Suppressor macrophage treated with lipopolysaccharide for 4 hours (primary cell): ENCODE results near the gene TMIGD2.
"Not testable (repeated sequence)": the region's sequence is repeated elsewhere in the genome, so short reads cannot be mapped to it uniquely, and the experiment has no call there.

Experiments
- DNase-seq: peaks from one replicate; pipeline ENCODE4 v3.0.0-alpha.2; 2020

The TMIGD2 gene

GRCh38 chr19:4295972-4296771 is 6.0 kb downstream of the TMIGD2 start:
- DNase-seq = no peak

DNA sequence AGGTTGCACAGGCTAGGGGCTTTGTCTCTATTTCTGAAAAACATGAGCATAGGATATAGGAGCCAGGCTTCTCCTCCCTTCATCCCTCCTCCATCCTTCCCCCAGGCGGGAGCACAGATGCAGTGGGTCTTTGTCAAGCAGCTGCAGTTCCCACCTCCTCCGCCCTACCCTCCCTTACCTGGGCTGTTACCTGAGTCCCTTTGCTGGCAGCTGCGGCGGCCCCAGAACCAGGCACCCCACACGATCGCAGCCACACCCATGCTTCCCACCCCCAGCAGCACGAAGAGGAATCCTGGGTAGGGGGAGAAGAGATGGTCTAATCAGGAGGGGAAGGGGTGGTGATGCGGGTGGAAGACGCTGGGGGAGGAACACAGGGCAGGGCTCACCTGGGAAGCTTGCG is 7.8 kb downstream of the TMIGD2 start:
- DNase-seq = no peak

DNA sequence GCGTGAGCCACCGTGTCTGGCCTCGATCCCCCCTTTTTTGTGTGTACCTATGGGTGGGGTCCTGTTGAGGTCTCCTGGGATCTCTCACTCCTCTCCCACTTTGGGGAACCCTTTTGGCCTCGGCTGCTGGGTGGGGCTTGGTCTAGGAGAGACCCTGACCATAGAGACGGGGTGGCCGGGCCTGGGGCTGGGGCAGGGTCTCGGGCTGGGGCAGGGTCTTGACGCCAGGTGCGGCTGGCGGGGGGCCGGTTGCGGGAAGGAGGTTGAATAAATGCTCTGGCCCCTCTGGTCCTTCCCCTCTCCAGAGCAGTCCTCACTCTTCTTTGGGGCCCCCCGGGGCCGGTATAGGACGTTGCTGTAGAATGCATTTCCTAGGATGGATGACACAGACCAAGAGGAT is 9.7 kb downstream of the TMIGD2 start:
- no peak for DNase-seq

DNA sequence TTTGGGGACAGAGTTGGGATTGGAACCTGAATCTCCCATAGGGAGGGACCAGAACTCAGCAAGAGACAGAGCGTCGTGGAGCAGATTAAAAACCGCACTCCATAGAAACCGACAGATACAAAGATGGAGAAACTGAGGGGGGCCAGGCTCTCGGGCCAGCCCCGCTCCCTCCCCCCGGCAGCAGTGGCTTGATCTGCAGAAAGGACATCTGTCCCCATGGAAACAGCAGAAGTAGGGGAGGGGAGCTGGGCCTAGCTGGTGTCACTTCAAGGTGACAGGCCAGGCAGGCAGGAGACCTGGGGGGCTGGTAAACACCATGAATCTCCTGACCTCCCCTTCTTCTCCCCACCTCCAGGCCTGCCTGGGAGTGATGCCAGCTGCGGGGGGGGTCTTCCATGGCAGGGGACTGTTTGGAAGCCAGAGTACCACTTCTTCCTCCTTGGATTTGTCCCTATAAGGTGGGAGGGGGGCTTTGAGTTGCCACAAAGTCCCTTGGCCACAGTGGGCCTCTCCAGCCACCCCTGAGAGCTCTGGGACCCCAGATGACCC is 10.9 kb downstream of the TMIGD2 start:
- no peak for DNase-seq

DNA sequence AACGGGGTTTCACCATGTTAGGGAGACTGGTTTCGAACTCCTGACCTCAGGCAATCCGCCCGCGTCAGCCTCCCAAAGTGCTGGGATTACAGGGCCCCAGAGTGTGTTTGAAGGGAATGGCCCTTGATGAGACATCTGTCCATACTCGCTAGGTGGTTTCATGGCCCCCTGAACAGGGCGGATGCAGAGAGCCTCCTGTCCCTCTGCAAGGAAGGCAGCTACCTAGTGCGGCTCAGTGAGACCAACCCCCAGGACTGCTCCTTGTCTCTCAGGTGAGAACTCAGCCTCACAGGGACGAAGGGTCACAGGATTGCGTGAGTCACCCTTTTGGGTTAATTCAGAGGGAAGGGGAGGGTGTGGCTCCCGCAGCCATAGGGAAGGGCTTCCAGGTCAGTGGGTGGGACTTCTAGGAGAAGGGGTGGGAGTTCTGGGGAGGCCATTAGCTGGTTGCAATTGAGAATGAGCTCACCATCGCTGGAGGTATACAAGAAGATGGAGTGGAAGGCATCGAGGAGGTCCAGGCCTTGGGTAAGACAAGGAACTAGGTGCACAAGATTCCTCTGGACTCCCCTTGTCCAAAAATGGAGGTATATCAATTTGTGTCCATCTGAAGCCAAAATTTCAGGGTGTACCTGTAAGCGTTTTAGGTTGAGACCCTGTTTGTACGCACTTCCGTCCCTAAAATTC is 14.0 kb downstream of the TMIGD2 start:
- DNase-seq = no peak

DNA sequence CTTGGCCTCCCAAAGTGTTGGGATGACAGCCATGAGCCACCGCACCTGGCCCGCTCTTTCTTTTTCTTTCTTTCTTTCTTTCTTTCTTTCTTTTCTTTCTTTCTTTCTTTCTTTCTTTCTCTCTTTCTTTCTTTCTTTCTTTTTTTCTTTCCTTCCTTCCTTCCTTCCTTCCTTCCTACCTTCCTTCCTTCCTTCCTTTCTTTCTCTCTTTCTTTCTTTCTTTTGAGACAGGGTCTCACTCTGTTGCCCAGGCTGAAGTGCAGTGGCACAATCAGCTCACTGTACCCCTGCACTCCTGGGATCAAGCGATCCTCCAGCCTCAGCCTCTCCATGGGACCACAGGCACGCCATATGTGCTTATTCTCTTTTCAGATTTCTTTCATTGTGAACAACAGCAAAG is 16.0 kb downstream of the TMIGD2 start:
- DNase-seq = not testable (repeated sequence)

- DNase-seq = no peak
These were observed 17.2 kb downstream of the TMIGD2 start for GRCh38 chr19:4284974-4285373.

- no peak for DNase-seq
These were observed 17.8 kb downstream of the TMIGD2 start for GRCh38 chr19:4284176-4284958.

- DNase-seq = no peak
These were observed 22.4 kb downstream of the TMIGD2 start for GRCh38 chr19:4279530-4280422.

- no peak for DNase-seq
These were observed 23.0 kb downstream of the TMIGD2 start for GRCh38 chr19:4279267-4279529.

GRCh38 chr19:4278419-4279266 is 23.5 kb downstream of the TMIGD2 start, which contains the start of gene SHD:
TSS of gene SHD (plus strand) at chr19:4279266. CDS start at chr19:4280064, 798 bp downstream.
- DNase-seq = no peak

DNA sequence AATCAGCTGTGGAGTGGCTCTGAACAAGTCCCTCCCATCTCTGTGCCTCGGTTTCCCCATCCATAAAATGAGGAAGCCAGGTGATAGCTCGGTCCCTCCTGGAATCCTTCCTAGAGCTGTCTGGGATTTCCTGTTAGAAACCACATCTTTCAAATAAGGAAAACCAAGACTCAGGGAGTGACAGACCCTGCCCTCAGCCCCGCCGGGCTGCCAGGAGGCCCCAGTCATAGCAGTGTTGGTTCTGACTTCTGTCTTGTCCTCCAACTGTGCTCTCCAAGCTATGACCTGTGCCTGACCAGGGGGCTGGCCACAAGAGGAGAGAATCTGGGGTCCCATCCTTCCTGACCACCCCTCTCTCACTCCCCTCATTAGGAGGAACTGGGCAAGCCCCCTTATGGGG is 24.2 kb downstream of the TMIGD2 start:
- no peak for DNase-seq

DNA sequence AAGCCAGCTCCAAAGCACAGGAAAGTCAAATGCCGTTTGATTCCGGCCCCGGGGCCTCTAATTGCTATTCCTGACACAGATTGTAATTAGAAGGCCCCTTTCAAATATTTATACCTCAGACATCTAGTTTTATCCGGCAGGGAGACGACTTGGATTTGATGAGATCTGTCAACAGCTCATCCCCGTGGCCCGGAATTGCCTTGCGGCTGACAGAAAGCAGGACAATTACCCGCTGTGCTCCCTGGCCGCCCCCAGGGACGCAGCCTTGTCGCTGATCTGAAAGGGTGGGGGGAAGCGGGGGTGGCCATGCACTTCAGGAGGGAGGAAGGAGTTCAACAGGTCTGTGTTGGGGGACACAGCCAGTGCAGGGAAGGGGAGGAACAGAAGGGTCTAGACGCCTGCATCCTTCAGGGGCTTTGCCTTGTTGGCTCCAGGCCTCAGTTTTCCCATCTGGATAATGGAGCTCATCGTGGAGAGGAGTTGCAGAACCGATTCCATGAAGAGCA is 24.9 kb downstream of the TMIGD2 start:
- no peak for DNase-seq

DNA sequence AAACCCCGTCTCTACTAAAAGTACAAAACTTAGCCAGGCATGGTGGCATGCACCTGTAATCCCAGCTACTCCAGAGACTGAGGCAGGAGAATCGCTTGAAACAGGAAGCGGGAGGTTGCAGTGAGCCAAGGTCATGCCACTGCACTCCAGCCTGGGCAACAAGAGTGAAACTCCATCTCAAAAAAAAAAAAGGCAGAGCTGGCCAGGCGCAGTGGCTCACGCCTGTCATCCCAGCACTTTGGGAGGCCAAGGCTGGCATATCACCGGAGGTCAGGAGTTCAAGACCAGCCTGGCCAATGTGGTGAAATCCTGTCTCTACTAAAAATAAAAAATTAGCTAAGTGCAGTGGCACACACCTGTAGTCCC is 27.9 kb downstream of the TMIGD2 start:
- not testable (repeated sequence) for DNase-seq

- no peak for DNase-seq
These were observed 29.3 kb downstream of the TMIGD2 start for GRCh38 chr19:4272894-4273293.

DNA sequence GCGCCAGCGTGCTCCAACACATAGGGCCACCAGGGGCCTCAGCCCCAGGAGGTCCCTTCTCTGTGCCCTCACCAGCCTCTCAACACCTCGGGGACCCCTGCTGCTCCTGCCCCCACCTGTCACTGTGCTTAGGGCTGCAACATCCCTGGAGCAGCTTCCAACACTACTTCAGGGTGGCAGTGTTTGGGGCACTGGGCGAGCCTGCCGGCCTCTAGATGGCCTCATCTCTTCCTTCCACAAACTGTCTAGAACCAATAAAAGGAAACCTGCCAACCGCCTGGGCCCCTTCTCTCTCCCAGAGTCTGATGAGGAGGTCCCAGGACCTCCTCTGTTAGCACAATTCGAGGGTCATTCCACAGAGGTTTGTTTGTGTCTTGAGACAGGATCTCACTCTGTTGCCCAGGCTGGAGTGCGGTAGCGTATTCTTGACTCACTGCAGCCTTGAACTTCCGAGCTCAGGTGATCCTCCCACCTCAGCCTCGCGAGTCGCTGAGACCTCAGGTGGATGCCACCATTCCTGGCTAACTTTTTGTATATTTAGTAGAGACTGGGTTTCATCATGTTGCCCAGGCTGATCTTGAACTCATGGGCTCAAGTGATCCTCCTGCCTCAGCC is 33.3 kb downstream of the TMIGD2 start:
- no peak for DNase-seq

GRCh38 chr19:4267901-4268815 is 34.0 kb downstream of the TMIGD2 start:
- DNase-seq = no peak

DNA sequence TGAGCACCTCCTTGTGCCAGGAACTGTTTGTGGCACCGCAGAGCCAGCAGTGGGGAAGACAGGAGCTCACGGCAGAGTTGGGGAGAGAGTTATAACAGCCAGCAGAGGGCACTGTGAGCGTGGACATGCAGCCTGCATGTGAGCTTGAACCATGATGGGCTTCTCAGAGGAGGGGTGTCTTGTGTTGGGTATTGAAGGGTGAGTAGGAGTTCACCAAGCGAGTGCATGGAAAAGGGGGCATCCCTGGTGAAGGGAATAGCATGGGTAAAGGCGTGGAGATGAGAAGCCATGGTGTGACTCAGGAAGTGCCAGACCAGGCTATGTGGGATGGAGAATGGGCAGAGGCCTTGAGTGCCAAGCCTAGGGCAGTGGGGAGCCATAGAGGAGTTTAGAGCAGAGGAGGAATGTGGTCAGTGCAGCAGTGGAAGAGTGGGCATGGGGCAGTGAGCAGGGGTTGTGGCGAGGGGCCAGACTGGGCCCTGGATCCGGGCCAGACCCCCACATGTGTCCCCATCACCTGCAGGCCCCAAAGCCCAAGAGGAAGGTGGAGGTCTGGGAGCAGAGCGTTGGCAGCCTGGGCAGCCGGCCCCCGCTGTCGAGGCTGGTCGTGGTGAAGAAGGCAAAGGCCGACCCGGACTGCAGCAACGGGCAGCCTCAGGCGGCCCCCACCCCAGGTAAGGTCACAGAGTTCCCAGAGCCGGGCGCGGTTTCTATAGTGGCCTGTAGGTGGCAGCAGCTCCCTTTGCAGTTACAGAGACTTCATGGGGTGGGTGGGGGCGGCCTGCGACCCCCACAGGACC is 34.9 kb downstream of the TMIGD2 start:
- peak; percentile 62 for DNase-seq
